Globus pallidus (tissue), 1 donor: Measurements from ENCODE around the gene NCEH1.
A peak's percentile ranks its signal among the peaks of the same experiment; 100 is the strongest.
"Not testable (repeated sequence)": the region's sequence is repeated elsewhere in the genome, so short reads cannot be mapped to it uniquely, and the experiment has no call there.

Experiments used
- DNase-seq: peaks from one replicate; pipeline ENCODE4 v3.0.0-alpha.2; 2015; ENCODE audit warnings: low spot score

Gene NCEH1, protein sequence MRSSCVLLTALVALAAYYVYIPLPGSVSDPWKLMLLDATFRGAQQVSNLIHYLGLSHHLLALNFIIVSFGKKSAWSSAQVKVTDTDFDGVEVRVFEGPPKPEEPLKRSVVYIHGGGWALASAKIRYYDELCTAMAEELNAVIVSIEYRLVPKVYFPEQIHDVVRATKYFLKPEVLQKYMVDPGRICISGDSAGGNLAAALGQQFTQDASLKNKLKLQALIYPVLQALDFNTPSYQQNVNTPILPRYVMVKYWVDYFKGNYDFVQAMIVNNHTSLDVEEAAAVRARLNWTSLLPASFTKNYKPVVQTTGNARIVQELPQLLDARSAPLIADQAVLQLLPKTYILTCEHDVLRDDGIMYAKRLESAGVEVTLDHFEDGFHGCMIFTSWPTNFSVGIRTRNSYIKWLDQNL

DNA sequence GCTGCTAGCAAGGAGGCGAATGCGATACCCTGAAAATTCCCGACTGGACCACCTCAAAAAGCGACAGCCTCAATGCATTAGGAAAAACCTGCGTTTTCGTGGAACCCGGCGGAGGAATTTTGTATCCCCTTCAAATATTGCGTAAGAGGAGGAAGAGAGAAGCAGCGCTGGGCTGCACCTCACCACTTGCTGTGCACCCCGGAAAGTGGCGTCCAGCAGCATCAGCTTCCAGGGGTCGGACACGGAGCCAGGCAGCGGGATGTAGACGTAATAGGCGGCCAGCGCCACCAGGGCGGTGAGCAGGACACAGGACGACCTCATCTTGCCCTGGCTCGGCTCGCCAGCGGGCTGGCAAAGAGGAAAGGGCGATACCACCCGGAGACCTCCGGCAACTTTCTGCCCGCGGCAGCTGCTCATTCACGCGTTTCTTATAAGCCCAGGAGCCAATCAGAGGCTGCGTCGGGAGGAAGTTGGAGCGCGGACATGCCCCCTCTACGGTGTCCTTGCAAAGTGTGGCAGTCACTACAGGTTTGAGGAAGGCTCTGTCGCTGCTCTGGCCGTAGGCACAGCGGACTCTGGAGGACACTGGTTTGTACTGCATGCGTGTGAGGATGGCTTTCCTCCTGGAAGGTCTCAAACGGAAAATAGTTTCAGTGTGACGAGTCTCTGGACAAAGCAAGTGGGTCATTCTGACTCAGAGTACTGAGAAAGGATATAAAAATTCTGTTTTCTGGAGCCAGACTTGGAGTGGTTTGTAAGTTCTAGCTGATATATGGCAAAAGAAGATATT lies at the start of gene NCEH1:
Gene NCEH1 (minus strand): TSS at position 404 of the 790 bp plus-strand sequence. CDS start 83 bp downstream, at position 321.
- peak; percentile 86 for DNase-seq

DNA sequence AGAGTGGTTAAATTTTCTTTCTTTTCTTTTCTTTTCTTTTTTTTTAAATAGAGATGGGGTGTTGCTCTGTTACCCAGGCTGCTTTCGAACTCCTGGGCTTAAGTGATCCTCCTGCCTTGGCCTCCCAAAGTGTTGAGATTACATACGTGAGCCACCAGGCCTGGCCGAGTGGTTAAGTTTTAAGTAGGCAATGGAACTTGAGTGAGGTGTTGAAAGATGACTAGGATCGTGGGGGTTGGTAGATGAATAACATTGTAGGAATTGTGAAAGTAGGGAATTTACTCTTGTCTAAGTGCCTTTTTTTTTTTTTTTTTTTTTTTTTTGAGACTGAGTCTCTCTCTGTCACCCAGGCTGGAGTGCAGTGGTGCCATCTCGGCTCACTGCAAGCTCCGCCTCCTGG lies 49.5 kb upstream of the NCEH1 start:
- not testable (repeated sequence) for DNase-seq

DNA sequence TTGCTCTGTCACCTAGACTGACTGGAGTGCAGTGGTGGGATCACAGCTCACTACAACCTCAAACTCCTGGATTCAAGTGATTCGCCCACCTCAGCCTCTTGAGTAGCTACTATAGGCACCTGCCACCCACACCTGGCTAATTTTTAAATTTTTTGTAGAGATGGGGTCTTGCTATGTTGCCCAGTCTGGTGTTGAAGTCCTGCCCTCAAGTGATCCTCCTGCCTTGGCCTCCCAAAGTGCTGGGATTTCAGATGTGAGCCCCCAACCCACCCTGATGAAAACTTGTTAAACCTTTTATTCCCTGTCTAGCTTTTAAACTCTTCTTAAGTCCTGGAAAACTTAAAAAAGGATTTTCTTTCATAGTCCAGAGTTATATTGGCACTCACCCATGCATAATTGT lies 42.3 kb upstream of the NCEH1 start:
- DNase-seq: no peak

DNA sequence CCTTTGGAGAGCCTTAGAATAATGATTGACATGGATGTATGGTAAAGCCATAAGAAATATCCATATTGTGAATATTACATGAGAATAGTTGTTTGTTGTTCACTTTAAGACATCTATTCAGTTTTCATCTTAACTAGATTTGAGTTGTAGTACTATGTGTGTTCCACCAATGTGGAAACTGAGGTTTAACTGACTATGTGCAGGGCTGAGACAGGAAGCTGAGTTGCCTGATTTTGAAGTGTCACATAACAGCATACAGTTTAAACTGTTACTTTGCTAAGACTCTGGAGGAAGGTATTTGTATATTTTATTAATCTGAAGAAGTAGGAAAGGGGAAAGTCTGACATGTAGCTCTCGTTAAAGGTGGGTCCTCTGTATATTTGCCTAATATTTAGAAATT lies 41.8 kb upstream of the NCEH1 start:
- DNase-seq: no peak

DNA sequence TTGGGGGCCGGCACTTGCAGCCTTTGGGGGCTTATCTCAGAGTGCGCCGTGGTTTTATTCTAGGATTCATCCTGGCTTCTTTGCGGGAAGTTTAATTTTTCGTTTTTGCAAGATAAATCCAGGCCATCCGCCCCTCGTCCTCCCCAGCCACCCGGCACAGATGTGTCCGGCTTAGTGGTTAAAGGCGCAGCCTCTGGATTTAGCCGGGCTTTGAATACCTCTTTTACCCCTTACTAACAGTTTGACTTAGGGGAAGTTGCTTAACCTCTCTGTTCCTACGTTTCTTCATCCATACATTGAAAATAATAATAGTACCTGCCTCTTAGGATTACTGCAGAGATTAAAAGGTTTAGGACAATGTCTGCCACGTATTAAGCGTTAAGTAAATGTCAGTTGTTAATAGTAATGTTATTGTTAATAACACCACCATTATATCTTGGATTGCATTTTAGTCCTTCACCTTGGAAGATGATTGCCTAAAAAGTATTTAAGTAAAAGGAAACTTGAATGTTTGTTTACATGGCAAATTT lies 40.4 kb upstream of the NCEH1 start:
- DNase-seq: no peak

DNA sequence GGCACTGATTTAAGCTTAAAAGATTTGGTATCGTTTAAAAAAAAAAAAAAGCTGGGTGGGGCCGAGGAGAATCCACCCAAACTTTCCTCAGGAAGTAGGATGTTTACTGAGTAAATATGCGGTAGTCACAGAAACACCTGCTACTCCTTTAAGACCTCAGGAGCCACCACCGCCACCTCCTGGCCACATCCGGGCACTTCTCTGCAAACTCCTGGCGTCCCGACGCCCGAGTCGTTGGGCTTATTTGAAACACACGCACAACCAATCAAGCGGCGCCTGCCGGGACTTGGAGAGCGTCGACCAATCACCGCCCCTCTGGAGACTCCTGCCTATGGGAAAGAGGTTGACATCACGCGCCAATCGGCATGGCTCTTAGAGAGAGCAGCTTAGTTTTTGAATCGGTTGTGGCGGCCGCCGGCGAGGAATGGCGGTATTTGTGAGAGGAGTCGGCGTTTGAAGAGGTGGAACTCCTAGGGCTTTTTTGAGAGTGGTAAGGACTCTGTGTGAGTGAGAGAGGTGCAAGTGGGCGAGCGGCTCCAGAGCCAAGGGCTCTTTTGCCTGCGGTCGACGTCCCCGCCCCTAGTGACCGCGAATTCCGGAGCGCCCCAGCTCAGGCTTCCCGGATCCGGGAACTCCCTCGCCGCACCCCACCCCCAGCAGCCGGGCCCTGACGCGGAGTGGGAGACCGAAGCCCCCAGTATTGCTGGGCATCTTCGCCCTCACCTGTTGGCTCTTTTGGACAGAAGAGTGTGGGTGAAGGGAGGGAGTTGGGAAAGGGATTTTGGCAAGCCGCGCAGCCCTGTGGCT lies 39.7 kb upstream of the NCEH1 start, which contains the start of gene ECT2:
Gene ECT2 (plus strand): TSS at position 359 of the 807 bp plus-strand sequence. CDS start 3,805 bp downstream, outside the sequence.
- peak; percentile 100 for DNase-seq

DNA sequence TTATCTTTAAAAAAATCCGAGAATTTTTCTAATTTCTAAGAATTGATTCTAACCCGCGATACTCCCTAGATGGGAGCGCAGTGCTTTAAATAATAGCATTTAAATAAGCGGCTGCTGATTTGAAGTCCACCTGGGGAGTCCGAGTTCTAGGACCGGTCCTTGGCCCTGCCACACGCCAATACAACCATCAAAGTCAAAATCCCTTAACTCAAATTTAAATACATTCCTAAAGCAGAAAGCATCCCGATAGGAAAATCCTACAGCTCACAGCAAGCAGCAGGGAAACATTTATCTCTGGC lies 39.2 kb upstream of the NCEH1 start:
- no peak for DNase-seq

DNA sequence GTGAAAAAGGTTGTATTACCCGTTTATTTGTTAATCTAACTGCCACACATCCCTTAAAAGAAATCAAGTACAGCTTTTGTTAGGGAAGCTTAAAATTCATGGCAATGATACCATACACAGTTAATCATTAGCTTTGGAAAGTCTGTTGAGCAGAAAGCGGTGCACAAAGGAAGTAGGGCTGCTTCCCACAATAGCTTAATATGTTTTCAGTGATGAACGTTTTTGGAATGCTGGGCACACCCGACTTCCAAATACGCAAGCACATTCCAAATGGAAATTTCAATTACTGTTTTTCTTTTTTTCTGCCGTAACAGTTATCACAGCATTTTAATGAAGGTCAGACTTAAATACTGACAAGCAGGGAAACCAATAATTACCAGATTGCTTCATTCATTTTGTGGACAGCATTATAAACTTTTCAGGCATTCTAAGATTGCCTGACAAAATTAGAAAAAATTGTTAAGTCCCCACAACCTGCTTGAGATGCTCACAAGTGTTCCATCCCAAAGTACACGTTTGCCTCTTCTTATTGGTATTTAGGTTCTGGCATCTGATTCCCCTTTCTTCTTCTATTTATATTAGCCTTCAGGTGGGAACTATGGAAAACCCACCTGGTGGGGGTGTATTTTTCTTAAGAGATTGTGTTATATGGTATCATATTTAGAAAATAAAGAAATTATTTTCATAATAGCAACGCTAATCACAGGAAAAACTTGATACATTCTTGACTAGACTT lies 38.5 kb upstream of the NCEH1 start:
- DNase-seq: peak; percentile 15

DNA sequence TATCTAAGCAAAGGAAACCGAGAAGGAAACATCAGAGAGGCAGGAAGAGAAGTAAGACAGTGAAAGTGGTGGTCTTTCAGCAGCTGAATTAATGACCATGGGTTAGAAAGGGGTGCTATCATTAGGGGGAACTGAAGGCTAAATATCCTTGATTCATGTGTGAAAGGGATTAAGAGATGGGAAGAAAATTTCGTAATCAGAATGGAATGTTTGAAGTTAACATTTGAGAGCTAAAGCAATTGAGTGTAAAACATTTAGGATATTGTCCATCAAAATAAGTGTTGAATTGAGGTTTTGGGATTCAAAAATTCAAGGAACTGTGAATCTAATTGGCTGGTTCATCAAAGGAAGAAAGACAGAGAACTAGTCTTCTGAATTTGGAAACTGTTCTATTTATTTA lies 35.6 kb upstream of the NCEH1 start:
- DNase-seq: no peak

DNA sequence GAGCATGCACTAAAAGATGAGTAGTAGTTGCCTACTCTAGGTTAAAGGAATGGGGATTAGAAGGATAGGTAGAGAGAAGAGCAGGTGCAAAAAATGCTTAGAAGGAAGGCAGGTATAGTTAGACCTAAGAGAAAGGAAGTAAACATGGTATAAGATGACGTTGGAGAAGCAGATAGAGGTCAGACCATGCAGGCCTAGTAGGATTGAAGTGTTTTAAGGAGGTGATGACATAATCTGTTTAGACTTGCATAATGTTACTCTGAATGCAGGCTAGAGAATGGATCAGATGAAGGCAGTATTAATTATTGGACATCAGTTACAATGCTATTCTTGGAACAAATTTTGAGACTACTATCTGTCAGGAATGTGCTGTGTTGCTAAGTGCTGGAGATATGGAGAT lies 28.6 kb upstream of the NCEH1 start:
- DNase-seq: no peak

DNA sequence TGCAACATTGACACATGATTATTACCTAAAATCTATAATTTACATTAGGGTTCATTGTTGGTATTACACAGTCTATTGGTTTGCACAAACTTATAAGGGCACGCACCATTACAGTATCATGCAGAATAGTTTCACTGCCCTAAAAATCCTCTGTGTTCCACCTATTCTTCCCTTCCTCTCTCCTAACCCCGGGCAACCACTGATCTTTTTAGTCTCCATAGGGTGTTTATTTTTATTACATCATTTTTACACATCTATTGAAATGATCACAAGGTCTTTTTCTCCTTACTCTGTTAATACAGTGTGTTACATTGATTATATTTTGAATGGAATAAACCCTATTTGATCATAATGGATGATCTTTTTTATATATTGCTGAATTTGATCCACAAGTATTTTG lies 24.1 kb upstream of the NCEH1 start:
- no peak for DNase-seq

DNA sequence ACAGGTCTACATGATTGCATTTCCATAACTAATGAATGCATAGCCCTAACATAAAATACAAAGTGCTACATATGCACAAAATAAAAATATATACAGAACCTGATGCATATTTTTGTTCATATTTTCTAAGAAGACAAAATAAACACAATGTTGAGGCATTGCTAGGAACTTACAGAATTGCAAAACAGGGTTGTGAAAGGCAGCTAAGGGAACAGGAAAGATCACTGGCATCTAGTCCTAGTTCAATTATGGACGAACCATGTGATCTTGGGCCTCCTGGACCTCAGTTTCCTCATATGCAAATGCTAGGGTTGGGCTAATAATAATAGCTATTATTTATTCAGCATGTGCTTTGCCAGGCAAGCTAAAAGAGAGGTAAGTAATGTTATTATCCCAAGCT lies 15.5 kb upstream of the NCEH1 start:
- DNase-seq: no peak

DNA sequence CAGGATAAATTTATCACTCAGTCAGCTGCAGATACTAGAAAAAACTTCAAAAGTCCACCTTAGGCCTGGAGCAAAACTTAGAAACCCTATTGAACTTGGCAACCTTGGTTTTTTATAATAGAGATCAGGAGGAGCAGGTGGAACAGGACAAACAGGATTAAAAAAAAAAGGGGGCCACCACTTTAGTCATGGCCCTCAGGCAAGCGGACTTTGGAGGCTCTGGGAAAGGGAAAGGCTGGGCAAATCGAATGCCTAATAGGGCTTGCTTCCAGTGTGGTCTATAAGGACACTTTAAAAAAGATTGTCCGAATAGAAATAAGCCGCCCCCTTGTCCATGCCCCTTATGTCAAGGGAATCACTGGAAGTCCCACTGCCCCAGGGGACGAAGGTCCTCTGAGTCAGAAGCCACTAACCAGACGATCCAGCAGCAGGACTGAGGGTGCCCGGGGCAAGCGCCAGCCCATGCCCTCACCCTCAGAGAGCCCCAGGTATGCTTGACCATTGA lies 11.7 kb upstream of the NCEH1 start:
- not testable (repeated sequence) for DNase-seq

DNA sequence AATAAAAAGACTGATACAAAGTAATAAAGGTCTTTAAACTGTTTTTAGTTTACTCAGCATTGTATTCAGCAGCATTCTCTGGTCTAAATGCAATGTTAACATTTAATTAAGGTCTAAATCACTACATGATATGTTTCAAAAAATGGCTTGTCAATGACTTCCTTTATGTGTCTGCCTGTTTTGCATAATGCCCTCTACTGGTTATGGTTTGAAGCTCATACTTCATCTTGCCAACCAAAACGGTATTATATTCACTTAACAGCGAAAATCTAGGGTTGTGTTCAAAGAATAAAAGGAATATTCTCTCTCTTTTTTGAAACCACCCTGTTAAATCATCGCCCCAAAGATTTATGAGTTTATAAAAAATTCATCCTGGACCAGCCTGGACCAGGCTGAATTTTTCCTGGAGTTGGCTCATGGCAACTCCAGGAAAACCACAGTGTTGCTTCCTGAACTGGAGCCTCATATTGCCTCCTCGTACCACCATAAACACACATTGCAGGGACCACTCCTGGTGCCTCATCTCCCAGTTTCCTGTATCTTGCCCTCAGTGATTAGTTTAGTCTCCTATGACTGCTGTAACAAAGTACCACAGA lies 6.7 kb upstream of the NCEH1 start:
- DNase-seq: no peak

DNA sequence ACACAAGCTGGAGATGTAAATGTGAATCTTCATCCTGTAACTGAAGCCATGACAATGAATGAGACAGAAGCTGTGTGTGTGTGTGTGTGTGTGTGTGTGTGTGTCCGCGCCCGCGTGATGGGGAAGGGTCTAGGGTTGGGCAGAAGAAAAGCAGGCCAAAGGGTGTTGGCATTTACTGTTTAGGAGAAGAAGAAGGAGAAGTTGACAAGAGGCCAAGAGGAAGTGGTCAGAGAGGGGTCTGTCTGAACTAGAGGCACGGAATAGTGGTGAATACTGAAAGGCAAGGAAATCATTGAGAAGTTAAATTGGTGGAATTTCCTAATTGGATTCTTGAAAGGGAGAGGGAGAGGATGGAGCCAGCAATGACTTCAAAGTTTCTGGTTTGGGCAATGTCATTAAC lies 5.6 kb upstream of the NCEH1 start:
- DNase-seq: peak; percentile 42

DNA sequence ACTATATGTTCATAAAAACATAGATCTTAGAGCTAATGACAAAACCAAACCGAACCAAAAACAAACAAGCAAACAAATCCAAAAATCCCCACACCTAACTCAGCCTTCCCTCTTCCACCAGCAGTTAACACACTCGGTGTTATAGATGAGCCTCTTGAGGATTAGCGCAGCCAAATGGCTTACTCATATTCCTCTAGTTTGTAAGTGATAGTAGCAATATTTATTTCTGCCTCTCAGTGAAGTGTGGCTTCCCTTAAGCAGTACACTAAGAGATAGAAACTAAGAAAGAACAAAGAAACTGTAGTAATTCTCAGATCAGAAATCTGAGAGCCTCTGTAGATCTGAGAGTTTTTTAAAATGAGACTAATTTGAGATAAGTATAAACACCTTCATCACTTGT lies 2.4 kb upstream of the NCEH1 start:
- no peak for DNase-seq

DNA sequence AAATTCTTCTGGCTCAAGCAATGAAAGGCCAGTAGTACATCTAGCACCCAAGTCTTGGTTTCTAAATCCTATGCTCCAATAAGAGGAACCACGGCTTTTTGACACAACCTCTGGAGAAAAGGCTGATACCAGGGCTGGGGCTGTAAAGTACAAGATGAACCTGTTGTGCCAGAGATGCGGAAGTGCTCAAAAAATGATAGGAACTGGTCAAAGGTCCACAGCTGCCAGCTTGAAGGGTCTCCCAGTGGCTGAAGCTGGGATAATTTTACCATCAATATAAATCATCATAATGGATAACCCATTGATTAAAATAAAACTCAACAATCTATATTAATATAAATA lies 558 bp upstream of the NCEH1 start:
- DNase-seq: no peak

DNA sequence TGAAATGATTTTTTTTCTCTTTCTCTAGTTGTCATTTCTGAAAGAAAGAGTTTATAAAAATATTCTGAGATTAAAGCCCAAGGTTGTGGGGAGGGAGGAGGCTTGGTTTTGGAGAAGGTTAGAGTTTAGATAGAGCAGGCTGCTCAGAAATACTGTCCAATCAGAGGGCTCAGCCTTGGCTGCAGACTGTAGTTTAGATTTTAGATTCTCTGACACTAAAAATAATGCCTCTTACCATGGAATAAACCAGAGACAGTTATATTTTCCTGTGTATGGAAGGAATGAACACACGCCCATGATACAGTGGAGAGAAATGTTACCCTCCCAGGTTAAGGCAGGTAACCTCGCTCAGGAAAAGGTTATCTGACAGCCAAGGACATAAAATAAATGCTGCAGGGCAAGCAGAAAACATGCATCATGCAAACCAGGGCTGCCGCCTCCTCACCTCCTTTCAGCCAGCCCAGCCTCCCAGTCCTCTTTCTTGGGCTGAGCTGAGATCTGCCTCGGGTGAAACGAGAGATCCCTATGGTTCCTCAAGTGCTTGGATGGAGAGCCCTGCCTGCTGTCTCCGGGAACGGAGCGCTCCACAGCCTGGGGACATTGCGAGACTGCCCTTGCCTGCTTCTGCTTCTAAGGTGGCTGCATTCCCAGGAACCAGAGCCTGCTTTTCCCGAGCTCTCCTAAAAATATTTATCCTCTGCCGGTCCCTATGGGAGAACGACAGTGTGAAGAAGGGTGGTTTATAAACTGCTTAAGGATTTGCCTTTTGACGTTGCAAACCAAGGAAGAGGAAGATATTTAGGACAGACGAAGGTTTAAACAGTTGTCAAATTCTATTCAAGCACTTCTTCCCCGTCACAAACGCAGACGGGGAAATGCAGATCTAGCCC lies 848 bp downstream of the NCEH1 start:
- peak; percentile 26 for DNase-seq

DNA sequence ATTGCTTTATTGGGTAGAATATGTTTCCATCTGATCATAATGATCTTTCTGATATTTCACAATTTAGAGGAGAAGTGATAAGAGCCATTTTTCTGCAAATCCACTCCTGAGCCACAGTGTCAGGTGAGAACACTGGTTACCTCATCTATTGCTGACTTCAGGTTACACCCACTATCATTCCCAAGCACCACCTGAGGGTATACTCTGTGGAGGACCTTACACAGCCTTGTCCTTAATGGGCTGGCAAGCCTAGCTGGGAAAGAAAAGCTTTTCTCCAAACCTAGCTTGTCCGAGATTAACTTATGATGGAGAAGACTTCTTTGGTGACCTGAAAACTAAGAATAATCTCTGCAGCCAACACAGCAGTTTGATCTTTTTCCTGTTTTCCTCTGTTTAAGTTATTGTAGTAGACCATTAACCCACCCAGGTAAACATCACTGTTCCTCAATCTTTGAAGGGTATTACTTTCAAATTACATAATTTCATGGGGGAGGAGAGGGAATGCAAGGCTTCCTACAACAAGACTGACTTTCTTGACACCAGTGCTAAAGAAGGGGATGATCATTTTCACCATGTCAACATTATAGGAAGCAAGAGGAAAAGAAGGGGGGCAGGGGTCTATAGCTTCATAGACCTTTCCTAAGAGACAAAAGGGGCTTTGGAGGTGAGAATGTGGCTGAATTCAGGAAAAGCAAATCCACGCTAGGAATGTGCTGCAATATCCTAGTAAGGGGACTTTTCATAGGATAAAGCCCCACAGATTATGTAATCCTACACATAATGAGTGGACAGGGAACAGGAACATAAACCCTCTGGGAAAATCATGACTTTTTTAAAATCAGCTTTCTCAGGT lies 1.7 kb downstream of the NCEH1 start:
- DNase-seq: no peak
